Measurements from ENCODE around the gene ANKRD18B.
"Not testable (repeated sequence)": the region's sequence is repeated elsewhere in the genome, so short reads cannot be mapped to it uniquely, and the experiment has no call there.

DNA sequence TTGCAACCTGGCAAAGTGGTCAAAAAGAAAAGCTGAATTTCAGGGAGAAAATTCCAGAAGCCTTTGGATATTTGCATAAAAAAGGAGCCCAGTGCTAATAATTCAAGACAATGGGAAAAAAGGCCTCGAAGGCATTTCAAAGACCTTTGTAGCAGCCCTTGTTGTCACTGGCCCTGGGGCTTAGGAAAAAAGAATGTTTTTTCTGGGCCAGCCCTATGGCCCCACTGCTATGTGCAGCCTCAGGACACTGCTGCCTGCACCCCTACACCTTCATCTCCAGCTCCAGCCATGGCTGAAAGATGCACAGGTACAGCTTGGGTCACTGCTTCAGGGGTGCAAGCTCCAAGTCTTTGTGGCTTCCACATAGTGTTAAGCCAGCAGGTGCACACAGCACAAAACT lies 62.1 kb downstream of the ANKRD18B start:
- not testable (repeated sequence) for TF ChIP-seq CTCF, POLR2A (IDR thresholded peaks at IDR 0.05)
